Heart right ventricle (tissue), 16 donors: ENCODE data around the gene FOXE3. TPM values are rescaled to one million over a fixed set of nuclear protein-coding genes. Genes with fewer than 3 reads are reported as not detected.

Experiments used
- ATAC-seq, 8 donors: fragments of 200-7000 bp; cut with Tn5 transposase; one replicate each; pipeline ENCODE4 v1.9.1; 2020; ENCODE audit warnings: mild to moderate bottlenecking in 8 of 8, moderate library complexity in 8 of 8, moderate number of reproducible peaks in 1 of 8
- DNase-seq, 2 donors: peaks; one replicate each; pipeline ENCODE4 v3.0.0-alpha.2; 2020
- H3K27ac ChIP-seq, 10 donors: fragments of 200-600 bp; sonication (generic) in 2 of 10; one replicate each; pipeline versions ENCODE4 v1.5.0 to v1.8.0; 2020 to 2022; ENCODE audit warnings: mild to moderate bottlenecking in 3 of 10
- H3K27me3 ChIP-seq, 7 donors: fragments of 200-600 bp; one replicate each; pipeline ENCODE4 v1.8.0; 2021 to 2022; ENCODE audit warnings: mild to moderate bottlenecking in 2 of 7
- H3K36me3 ChIP-seq, 9 donors: fragments of 200-600 bp; sonication (generic) in 1 of 9; one replicate each; pipeline versions ENCODE4 v1.5.0 to v1.8.0; 2020 to 2022; ENCODE audit warnings: mild to moderate bottlenecking in 2 of 9
- H3K4me1 ChIP-seq, 9 donors: fragments of 200-600 bp; sonication (generic) in 1 of 9; one replicate each; pipeline versions ENCODE4 v1.5.0 to v1.8.0; 2020 to 2022; ENCODE audit warnings: mild to moderate bottlenecking in 4 of 9
- H3K4me3 ChIP-seq, 10 donors: fragments of 200-600 bp; sonication (generic) in 2 of 10; one replicate each; pipeline versions ENCODE4 v1.5.0 to v1.8.0; 2020 to 2022; ENCODE audit warnings: mild to moderate bottlenecking in 7 of 10, moderate library complexity in 2 of 10
- H3K9me3 ChIP-seq, 11 donors: fragments of 200-600 bp in 10 of 11; sonication (generic) in 2 of 11; one replicate each; pipeline versions ENCODE4 v1.5.0 to v1.8.0; 2013 to 2022; ENCODE audit warnings: mild to moderate bottlenecking in 2 of 11, control low read depth in 1 of 11, moderate library complexity in 1 of 11
- WGBS, 2 donors: extraction: QIAGEN DNeasy Blood & Tissue Kit; methylation state at CpG; one replicate each; pipeline ENCODE4 v1.1.7; 2013; ENCODE audit warnings: inconsistent platforms in 1 of 2; 5-methylcytosine and 5-hydroxymethylcytosine counted together
- intact Hi-C, 10 donors: fragments of 100-400 bp; cut with DNase I; formaldehyde crosslinking; loops; one replicate each; pipeline versions ENCODE4 v1.11.1 to v1.14.2; 2022
- polyA plus RNA-seq, 2 donors: library from polyadenylated mRNA; stranded (reverse); fragments of 200-250 nt; gene quantifications; one replicate each; pipeline ENCODE4 v1.2.3, GENCODE V29; 2013
- total RNA-seq, 10 donors: library from RNA; stranded (reverse); fragmentation: NEBNext Ultra II Directional in 3 of 10; extraction: Animal tissue kit (Norgen Biotek cat#: 25700) in 3 of 10; gene quantifications; one replicate each; pipeline versions ENCODE4 v1.2.1 to v1.2.4, GENCODE V29; 2021 to 2023
- TF ChIP-seq, protein P1 (sequence below), 9 donors: fragments of 200-600 bp; sonication (generic) in 2 of 9; IDR thresholded peaks; one replicate each; pipeline versions ENCODE4 v1.5.0 to v1.8.0; 2021 to 2022; ENCODE audit warnings: antibody characterized with exemption in 9 of 9, mild to moderate bottlenecking in 5 of 9, moderate library complexity in 1 of 9
- donor health status: Arrhythmogenic right ventricular cardiomyopathy.
- donor health status: ischemic (EF 13 %, LVEDD 7.1; RV severe dilation, severe dysfunction).
- donor health status: healthy with polysubstance abuse.
- donor health status: DM: no; HTN: yes; CAD: no.
- donor health status: DM: no; HTN: no; CAD: no.
- donor health status: ischemic (EF 25% LVEDD 6.9; RV normal size, moderate dysfunction).
- donor health status: ischemic (EF 25% LVEDD 5.7; RV mildly dilated, moderate dysfunction).
- donor health status: healthy.
- donor health status: DM: yes; HTN: yes; CAD: no.
- donor health status: Ischemic cardiomyopathy.
- donor health status: ischemic (EF 35%, LVEDD 5.7; RV mildly dilated, moderate dysfunction).
- donor health status: nonischemic (EF 11% LVEDD 7.7; RV severe dilation, severe dysfunction).
- donor health status: DM: yes; HTN: yes; CAD: no.
- donor health status: PGD.
- donor health status: ischemic (EF 29% LVEDD 5.4; RV normal size, mild dysfunction).
- donor health status: nonischemic (EF 23%, LVEDD 6.1; RV moderate dilation, normal function).

The FOXE3 gene
- total and polyA plus RNA-seq, 12 donors: 0.03 TPM; not detected in 11

GRCh38 chr1:47436979-47437446 lies 20.9 kb downstream of the FOXE3 start:
- ATAC-seq (peak in 2 of 8 donors; percentile 5 to 12), DNase-seq (no peak)
- intact Hi-C loops: loop anchor here in 5 of 10 donors (2.0 to 5.0 kb wide), 4 partner anchors 135 to 275 kb away; no protein-coding TSS in a partner anchor
- peak overlapping the region in 9 of 10 donors; percentile 36 to 94 (median 74) for H3K27ac ChIP-seq
- H3K4me1 ChIP-seq: peaks cover 10 to 54% (median 42%) of the 10 kb centered on the region in 9 donors
- no peaks in the 10 kb centered on the region for H3K36me3 ChIP-seq
- H3K4me3 ChIP-seq: peak overlapping the region; percentile 46 to 87 (median 70)
- no peaks in the 10 kb centered on the region for H3K9me3 ChIP-seq
- H3K27me3 ChIP-seq: peaks cover 22 to 99% (median 96%) of the 10 kb centered on the region in 7 donors
- TF ChIP-seq, protein P1, sequence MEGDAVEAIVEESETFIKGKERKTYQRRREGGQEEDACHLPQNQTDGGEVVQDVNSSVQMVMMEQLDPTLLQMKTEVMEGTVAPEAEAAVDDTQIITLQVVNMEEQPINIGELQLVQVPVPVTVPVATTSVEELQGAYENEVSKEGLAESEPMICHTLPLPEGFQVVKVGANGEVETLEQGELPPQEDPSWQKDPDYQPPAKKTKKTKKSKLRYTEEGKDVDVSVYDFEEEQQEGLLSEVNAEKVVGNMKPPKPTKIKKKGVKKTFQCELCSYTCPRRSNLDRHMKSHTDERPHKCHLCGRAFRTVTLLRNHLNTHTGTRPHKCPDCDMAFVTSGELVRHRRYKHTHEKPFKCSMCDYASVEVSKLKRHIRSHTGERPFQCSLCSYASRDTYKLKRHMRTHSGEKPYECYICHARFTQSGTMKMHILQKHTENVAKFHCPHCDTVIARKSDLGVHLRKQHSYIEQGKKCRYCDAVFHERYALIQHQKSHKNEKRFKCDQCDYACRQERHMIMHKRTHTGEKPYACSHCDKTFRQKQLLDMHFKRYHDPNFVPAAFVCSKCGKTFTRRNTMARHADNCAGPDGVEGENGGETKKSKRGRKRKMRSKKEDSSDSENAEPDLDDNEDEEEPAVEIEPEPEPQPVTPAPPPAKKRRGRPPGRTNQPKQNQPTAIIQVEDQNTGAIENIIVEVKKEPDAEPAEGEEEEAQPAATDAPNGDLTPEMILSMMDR (IDR thresholded peaks at IDR 0.05): no peak
- 0 to 1% methylated on average over 38 to 46 of the region's 46 CpGs for WGBS, 2 donors

DNA sequence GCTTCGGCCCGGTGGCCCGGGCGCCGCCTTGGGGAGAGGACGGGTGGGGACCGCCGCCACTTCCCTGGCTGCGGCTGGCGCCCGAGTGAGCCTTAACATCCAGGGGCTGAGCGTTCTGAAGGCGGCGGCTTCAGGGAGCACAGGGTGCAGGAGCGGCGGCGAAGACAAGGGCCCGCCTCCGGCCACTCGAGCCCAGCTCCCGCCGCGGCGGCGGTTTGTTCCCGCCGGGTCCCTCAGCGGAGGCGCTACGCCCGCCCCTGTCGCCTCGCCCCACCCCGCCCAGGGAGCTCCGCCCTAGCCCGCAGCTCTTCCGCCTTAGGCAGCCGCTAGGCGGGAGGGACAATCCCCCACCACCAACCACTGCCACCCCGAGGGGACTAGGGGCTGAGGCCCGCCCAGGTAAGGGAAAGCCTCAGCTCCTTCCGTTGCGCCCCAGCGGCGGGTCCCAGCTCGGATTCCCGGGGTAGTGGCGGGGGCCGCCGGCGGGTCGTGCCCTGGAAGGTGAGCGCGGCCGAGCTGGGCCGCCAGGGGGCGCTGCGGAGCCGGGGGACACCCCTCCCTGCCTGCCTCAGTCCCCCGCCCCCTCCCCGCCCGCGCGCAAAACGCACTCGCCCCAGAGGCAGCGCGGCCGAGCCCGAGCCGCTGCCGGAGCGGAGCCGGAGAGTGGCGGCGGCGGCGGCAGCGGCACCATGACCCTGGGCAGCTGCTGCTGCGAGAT lies 21.5 kb downstream of the FOXE3 start, which contains the start of gene FOXD2:
Gene FOXD2, plus strand, starts transcription at position 598 of the 718 bp plus-strand sequence. Its CDS starts 92 bp downstream, at position 690.
- intact Hi-C loops: loop anchor here in 5 of 10 donors (2.0 to 5.0 kb wide), 4 partner anchors 135 to 275 kb away; no protein-coding TSS in a partner anchor
- Histone ChIP-seq H3K36me3 (no peaks in the 10 kb centered on the region), H3K9me3 (no peaks in the 10 kb centered on the region), H3K4me3 (peak within 1 kb of the TSS; percentile 46 to 87 (median 70)), H3K27me3 (peaks cover 23 to 99% (median 94%) of the 10 kb centered on the region in 7 donors), H3K27ac (peak within 1 kb of the TSS in 9 of 10 donors; percentile 36 to 94 (median 74)), H3K4me1 (peaks cover 9 to 49% (median 36%) of the 10 kb centered on the region in 9 donors)
- TF ChIP-seq, protein P1 (IDR thresholded peaks at IDR 0.05): peak; percentile 95 to 99 (median 98)
- peak; percentile 92 to 95 (median 94) for ATAC-seq
- 0% methylated on average over 78 to 80 of the region's 80 CpGs for whole genome bisulfite sequencing, 2 donors
- peak; percentile 83 to 88 for DNase-seq

- TF ChIP-seq, protein P1 (IDR thresholded peaks at IDR 0.05): no peak
- DNase-seq: no peak
- peak overlapping the region in 6 of 10 donors; percentile 36 to 94 (median 76) for H3K27ac ChIP-seq
- H3K4me3 ChIP-seq: peak overlapping the region; percentile 46 to 87 (median 70)
- 2 to 3% methylated on average over 112 to 117 of the region's 117 CpGs for WGBS, 2 donors
- H3K27me3 ChIP-seq: peaks cover 29 to 99% (median 94%) of the 10 kb centered on the region in 7 donors
- no peaks in the 10 kb centered on the region for H3K36me3 ChIP-seq
- peaks cover 4 to 41% (median 29%) of the 10 kb centered on the region in 9 donors for H3K4me1 ChIP-seq
- intact Hi-C loops: loop anchor here in 3 of 10 donors (5.0 kb wide), 3 partner anchors 134 to 274 kb away; no protein-coding TSS in a partner anchor
- H3K9me3 ChIP-seq: no peaks in the 10 kb centered on the region
- no peak for ATAC-seq
Observed at GRCh38 chr1:47438165-47439016, 22.3 kb downstream of the FOXE3 start.
